Measurements from ENCODE around the gene THRSP.
"Not testable (repeated sequence)": the region's sequence is repeated elsewhere in the genome, so short reads cannot be mapped to it uniquely, and the experiment has no call there.

THRSP gene

GRCh38 chr11:78063440-78064181 is at the start of gene THRSP:
THRSP (plus strand) TSS chr11:78063861; CDS start chr11:78063882, 21 bp downstream.
- DNase-seq, result peak in 1 of 56 donors; percentile 14

- not testable (repeated sequence) for DNase-seq
Observed at GRCh38 chr11:78014937-78015520, 48.6 kb upstream of the THRSP start.

- no peak for DNase-seq
Observed at GRCh38 chr11:78015878-78016277, 47.8 kb upstream of the THRSP start.

GRCh38 chr11:78019808-78020207 is 43.9 kb upstream of the THRSP start:
- no peak for DNase-seq

- peak in 1 of 56 donors; percentile 6 for DNase-seq
Observed at GRCh38 chr11:78020246-78020645, 43.4 kb upstream of the THRSP start.

- no peak for DNase-seq
Observed at GRCh38 chr11:78021611-78022010, 42.0 kb upstream of the THRSP start.

GRCh38 chr11:78022397-78023396 is 41.0 kb upstream of the THRSP start, which contains the start of gene KCTD14:
KCTD14 (minus strand) TSS chr11:78023276; CDS start chr11:78023249, 27 bp downstream.
- peak in 1 of 56 donors; percentile 4 for DNase-seq

- no peak for DNase-seq
Observed at GRCh38 chr11:78023426-78023825, 40.2 kb upstream of the THRSP start.

GRCh38 chr11:78025378-78025777 is 38.3 kb upstream of the THRSP start:
- no peak for DNase-seq

- DNase-seq, result no peak
Observed at GRCh38 chr11:78027759-78028158, 35.9 kb upstream of the THRSP start.

GRCh38 chr11:78028423-78028822 is 35.2 kb upstream of the THRSP start:
- DNase-seq, result not testable (repeated sequence)

GRCh38 chr11:78030429-78031325 is 33.0 kb upstream of the THRSP start:
- DNase-seq, result peak in 55 of 56 donors; percentile 51 to 97 (median 88)

- no peak for DNase-seq
Observed at GRCh38 chr11:78031629-78032028, 32.0 kb upstream of the THRSP start.

GRCh38 chr11:78032090-78032489 is 31.6 kb upstream of the THRSP start:
- peak in 2 of 56 donors; percentile 4 to 6 for DNase-seq

GRCh38 chr11:78033040-78033439 is 30.6 kb upstream of the THRSP start:
- no peak for DNase-seq

- DNase-seq, result no peak
Observed at GRCh38 chr11:78034623-78035022, 29.0 kb upstream of the THRSP start.

- no peak for DNase-seq
Observed at GRCh38 chr11:78036313-78036712, 27.3 kb upstream of the THRSP start.

- DNase-seq, result no peak
Observed at GRCh38 chr11:78037056-78037455, 26.6 kb upstream of the THRSP start.

GRCh38 chr11:78037825-78038620 is 25.6 kb upstream of the THRSP start:
- DNase-seq, result no peak
